NCI-H460 (cell line): ENCODE data around the gene ADAMTS13. TPM values are rescaled to one million over a fixed set of nuclear protein-coding genes. Genes with fewer than 3 reads are reported as not detected.
"Not testable (repeated sequence)": the region's sequence is repeated elsewhere in the genome, so short reads cannot be mapped to it uniquely, and the experiment has no call there.

ENCODE experiments used
- DNase-seq: peaks from one replicate; pipeline ENCODE4 v3.0.0-alpha.2; 2016; ENCODE audit warnings: low read depth; ENCODE audit errors: extremely low read depth
- total RNA-seq: library from RNA; depleted of rRNA; stranded (reverse); fragments of >200 nt; shearing (Covaris generic); gene quantifications from 2 replicates; pipeline ENCODE4 v1.2.3, GENCODE V29; 2014

Gene ADAMTS13
- total RNA-seq, 1 experiment from 2014 or later: 0.40 TPM

- DNase-seq: not testable (repeated sequence)
These were observed 29.7 kb downstream of the ADAMTS13 start for GRCh38 chr9:133451865-133452264.

- no peak for DNase-seq
These were observed 30.4 kb downstream of the ADAMTS13 start for GRCh38 chr9:133452562-133452961.

GRCh38 chr9:133453651-133454050 lies 31.5 kb downstream of the ADAMTS13 start:
- no peak for DNase-seq

DNA sequence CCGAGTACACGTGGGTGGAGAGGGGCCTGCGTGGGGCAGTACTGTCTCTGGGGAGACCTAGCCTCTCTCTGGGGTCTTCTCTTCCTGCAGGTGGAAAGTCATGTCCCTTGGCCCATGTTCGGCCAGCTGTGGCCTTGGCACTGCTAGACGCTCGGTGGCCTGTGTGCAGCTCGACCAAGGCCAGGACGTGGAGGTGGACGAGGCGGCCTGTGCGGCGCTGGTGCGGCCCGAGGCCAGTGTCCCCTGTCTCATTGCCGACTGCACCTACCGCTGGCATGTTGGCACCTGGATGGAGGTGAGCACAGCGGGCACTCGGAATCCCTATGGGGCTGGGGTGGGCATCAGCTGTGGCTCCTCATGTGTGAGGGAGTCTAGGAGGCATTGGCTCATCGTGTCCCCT lies 32.2 kb downstream of the ADAMTS13 start:
- DNase-seq: no peak

DNA sequence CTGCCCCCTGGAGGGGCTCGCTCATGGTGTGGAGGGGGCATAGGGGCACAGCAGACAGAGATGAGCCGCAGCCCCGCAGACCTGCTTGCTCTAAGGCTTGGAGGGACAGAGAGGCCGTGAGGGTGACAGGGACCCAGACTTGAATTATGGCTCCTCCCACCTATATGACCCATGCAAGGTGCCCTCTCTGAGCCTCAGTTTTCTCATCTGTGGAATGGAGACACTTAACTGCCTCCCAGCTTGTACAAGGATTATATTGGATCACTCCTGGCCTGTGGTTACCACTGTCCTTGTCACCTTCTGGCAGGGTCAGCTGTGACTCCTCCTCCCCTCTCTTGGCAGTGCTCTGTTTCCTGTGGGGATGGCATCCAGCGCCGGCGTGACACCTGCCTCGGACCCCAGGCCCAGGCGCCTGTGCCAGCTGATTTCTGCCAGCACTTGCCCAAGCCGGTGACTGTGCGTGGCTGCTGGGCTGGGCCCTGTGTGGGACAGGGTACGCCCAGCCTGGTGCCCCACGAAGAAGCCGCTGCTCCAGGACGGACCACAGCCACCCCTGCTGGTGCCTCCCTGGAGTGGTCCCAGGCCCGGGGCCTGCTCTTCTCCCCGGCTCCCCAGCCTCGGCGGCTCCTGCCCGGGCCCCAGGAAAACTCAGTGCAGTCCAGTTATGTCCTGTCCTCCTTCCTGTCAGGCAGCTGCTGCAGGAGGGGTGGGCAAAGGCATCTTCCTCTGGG lies 32.9 kb downstream of the ADAMTS13 start:
- DNase-seq: no peak

GRCh38 chr9:133455936-133456335 lies 33.8 kb downstream of the ADAMTS13 start:
- DNase-seq: no peak

DNA sequence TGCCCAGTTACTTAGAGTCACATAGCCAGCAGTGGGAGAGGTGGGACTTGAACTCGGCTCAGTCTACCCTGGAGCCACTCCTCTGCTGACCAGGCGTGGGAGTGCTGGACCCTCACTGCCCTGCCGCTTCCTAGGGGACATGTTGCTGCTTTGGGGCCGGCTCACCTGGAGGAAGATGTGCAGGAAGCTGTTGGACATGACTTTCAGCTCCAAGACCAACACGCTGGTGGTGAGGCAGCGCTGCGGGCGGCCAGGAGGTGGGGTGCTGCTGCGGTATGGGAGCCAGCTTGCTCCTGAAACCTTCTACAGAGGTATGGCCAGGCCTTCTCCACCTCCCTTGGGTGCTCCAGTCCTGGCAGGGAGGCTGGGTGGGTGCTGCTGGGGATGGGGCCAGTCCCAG lies 34.2 kb downstream of the ADAMTS13 start:
- no peak for DNase-seq

GRCh38 chr9:133457233-133457632 lies 35.1 kb downstream of the ADAMTS13 start:
- DNase-seq: no peak

DNA sequence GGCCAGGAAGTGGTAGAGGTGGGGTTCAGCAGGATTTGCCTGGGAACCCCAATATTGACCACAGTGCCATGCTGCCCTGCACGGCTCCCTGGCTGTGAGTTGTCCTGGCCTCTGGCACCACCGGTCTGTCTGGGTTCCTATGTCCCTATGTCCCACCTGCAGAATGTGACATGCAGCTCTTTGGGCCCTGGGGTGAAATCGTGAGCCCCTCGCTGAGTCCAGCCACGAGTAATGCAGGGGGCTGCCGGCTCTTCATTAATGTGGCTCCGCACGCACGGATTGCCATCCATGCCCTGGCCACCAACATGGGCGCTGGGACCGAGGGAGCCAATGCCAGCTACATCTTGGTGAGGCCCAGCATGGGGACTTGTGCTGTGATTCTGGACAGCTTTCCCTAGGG lies 35.6 kb downstream of the ADAMTS13 start:
- no peak for DNase-seq

GRCh38 chr9:133458643-133459312 lies 36.6 kb downstream of the ADAMTS13 start:
- DNase-seq: no peak

DNA sequence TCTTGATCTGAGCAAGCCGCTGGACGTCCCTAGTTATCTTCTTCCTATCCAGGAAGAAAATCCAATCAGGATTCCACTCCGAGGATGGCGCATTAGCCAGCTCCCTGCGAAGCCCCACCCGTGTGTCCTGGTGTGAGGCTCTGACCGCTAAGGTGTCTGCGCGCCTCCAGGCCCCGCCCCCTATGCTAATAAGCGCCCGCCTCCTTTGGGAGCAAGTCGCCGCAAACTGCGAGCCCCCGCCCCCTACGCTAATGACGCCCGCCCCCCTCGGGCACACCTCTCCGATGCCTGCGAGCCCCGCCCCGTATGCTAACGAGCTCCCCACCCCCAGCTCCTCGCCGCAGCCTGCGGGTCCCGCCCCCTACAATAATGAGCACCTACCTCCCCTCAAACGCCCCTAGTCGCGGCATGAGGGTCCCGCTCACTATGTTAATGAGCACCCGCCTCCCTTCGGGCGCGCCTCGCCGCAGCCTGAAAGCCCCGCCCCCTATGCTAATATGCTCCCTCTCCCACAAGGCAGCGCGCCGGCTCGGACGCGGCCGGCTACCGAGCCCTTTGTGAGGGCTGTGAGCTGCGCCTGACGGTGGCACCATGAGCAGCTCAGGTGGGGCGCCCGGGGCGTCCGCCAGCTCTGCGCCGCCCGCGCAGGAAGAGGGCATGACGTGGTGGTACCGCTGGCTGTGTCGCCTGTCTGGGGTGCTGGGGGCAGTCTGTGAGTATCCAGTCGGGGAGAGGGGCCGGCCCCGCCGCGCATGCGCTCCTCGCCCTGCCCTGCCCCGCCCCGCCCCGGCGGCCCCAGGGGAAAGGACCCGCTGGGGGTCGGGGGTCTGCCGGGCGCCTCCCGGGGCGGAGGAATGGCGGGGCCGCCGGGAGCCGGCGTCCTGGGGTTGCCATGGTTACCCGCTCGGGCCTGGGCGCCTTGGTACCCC lies 37.6 kb downstream of the ADAMTS13 start, which contains the start of gene CACFD1:
Gene CACFD1, plus strand, starts transcription at position 503 of the 929 bp plus-strand sequence. Its CDS starts 89 bp downstream, at position 592.
- DNase-seq: peak; percentile 92

GRCh38 chr9:133460405-133461175 lies 38.4 kb downstream of the ADAMTS13 start:
- no peak for DNase-seq

DNA sequence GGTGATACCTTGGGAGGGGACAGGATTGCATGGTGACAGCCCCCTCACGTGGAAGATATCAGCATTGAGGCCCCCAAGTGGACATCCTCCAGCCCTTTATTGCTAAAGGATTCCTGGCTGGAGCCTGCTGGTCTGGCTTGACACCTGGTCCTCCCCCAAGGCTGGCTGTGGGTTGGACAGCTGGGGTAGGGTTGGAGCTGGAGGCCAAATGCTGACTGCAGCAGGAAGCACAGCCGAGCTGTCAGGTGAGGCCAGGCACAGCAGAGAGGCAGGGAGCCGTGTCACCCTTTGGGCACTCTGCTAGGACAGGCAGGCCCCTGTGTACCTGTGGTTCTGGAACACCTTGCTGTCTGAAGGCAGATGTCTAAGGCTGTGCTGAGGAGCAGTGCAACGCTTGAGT lies 39.8 kb downstream of the ADAMTS13 start:
- no peak for DNase-seq

- no peak for DNase-seq
These were observed 41.2 kb downstream of the ADAMTS13 start for GRCh38 chr9:133463234-133463863.

- no peak for DNase-seq
These were observed 41.9 kb downstream of the ADAMTS13 start for GRCh38 chr9:133463864-133464615.

DNA sequence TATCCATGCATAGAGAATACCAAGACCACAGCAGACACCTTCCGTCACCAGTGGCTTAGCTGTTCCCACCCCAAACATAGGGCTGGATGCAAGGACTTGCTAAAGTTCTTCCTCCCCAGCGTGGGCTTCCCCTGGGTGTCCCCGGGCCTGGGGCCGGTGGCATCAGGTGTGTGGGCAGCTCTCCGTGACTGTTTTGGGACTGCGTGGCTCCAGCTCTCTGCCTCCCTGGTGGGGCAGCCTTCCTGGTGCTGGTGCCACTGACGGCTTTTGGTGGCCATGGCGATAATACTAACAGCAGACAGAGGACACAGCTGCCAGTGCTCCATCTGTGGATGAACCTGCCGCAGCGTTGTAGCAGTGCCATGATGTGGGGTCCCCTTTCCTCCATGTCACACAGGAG lies 42.5 kb downstream of the ADAMTS13 start:
- no peak for DNase-seq

GRCh38 chr9:133465984-133466383 lies 43.8 kb downstream of the ADAMTS13 start:
- DNase-seq: no peak

DNA sequence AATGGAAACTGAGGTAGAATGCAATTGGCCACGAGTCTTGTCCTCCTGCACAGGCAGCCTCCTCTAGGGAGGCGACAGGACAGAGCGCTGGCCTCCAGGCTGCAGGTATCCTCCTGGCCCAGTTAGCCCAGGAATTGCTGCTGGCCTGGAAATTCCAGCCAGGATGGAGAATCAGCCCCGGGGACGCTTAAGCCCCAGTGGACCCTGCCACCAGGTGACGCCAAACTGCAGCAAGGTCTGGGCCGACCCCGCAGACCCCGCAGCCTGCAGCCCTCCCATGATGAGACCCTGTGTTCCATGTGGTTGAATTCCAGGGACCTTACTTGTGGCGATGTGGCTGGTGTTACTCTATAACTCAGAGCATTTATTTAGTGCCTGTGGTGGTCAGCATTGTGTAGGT lies 44.9 kb downstream of the ADAMTS13 start:
- DNase-seq: no peak

DNA sequence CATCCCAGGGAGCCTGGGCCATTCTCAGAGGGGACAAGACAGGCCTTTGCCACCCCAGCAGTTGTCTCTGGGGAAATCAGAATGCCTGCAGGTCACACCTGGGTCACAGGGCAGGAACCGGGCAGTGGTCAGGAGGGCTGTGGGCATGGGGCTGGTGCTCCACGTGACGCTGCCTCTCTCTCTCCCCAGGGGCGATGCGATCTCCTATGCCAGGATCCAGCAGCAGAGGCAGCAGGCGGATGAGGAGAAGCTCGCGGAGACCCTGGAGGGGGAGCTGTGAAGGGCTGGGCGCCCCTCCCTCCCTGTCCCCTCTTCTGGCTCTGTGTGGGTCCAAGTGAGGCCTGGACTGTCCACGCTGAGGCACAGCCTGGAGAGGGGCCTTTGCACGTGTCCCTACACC lies 46.2 kb downstream of the ADAMTS13 start:
- DNase-seq: no peak
